ENCODE measurements around the gene LYST. TPM values are rescaled to one million over a fixed set of nuclear protein-coding genes. Genes with fewer than 3 reads are reported as not detected.

LYST gene
- total and polyA plus RNA-seq, 2 donors (not counting 3 experiments of a cell fraction or from before 2014, with no cell fraction given) = 3.1 to 9.6 TPM

GRCh38 chr1:235657269-235657668, 209.4 kb downstream of the LYST start:
- H3K4me2 ChIP-seq (ENCODE audit: insufficient read depth, low read length) = no peak overlapping the region
- H3K4me1 ChIP-seq (ENCODE audit: control insufficient read depth, extremely low read depth, insufficient read depth, low read length) = no peaks in the 10 kb centered on the region
- no TSS peak for BruUV-seq (replicated peaks)
- H3K36me3 ChIP-seq (ENCODE audit: control insufficient read depth in 2 of 2, extremely low read depth in 1 of 2, insufficient read depth in 2 of 2, low read length in 2 of 2) = no peaks in the 10 kb centered on the region
- no peak overlapping the region for H2AFZ ChIP-seq (ENCODE audit: low read depth, low read length)
- ChIA-PET POLR2A (no interaction called here), CTCF (interaction anchor here (0.6 to 1.4 kb wide), 3 partner anchors 16 to 315 kb away, joined by 3 to 6 read pairs (median 3); no protein-coding TSS in a partner anchor)
- dilution Hi-C loops (cut with MboI; ENCODE audit: extremely low pct_ligation_motif_present, low sequenced_read_pairs) (no loop called here), intact Hi-C loops (cut with micrococcal nuclease) (no loop called here)
- no peak overlapping the region for H3K27ac ChIP-seq (ENCODE audit: insufficient read depth, low read depth, low read length)
- peaks cover 7 to 16% of the 10 kb centered on the region in 2 experiments for H3K27me3 ChIP-seq (ENCODE audit: control insufficient read depth in 2 of 2, insufficient read depth in 2 of 2, low read length in 2 of 2)
- no peak overlapping the region for H3K4me3 ChIP-seq (replicated peaks in 1 of 3; ENCODE audit: insufficient read depth in 1 of 3, low read depth in 1 of 3, low read length in 3 of 3)
- no peak for TF ChIP-seq GATA2 (IDR thresholded peaks at IDR 0.05; ENCODE audit: insufficient read depth, insufficient read length, low read depth, low read length)
- TF ChIP-seq FOS (IDR thresholded peaks at IDR 0.05; ENCODE audit: borderline replicate concordance, insufficient read depth, low read length) = no peak
- no peak for TF ChIP-seq EZH2 (IDR thresholded peaks at IDR 0.05; ENCODE audit: borderline replicate concordance, low read depth, low read length, severe bottlenecking)
- TF ChIP-seq JUN (IDR thresholded peaks at IDR 0.05; ENCODE audit: borderline replicate concordance, insufficient read depth, insufficient read length, low read depth) = no peak
- TF ChIP-seq POLR2AphosphoS5 (IDR thresholded peaks at IDR 0.05; ENCODE audit: insufficient read depth, low read depth, low read length) = no peak
- TF ChIP-seq MYC (IDR thresholded peaks at IDR 0.05; ENCODE audit: low read depth, low read length) = no peak
- no peak for TF ChIP-seq POLR2A (IDR thresholded peaks at IDR 0.05; ENCODE audit: low read depth, low read length)
- TF ChIP-seq CTCF (IDR thresholded peaks at IDR 0.05; ENCODE audit: extremely low read depth in 1 of 2, insufficient read depth in 1 of 2, low read depth in 1 of 2, low read length in 2 of 2) = no peak
- TF ChIP-seq MAX (IDR thresholded peaks at IDR 0.05; ENCODE audit: insufficient read depth, insufficient read length) = no peak
- DNase-seq (ENCODE audit: low read depth, low spot score) (no peak), FAIRE-seq (no peak)
- H4K20me1 ChIP-seq (replicated peaks; ENCODE audit: control insufficient read depth, extremely low read depth, insufficient read depth, low read length) = no peaks in the 10 kb centered on the region
- no peaks in the 10 kb centered on the region for H3K79me2 ChIP-seq (ENCODE audit: control insufficient read depth, insufficient read depth, low read length)
- no peaks in the 10 kb centered on the region for H3K9me3 ChIP-seq (replicated peaks; ENCODE audit: control insufficient read depth, insufficient read depth, low read length)
- no peaks in the 10 kb centered on the region for H3K9me1 ChIP-seq (replicated peaks; ENCODE audit: control insufficient read depth, extremely low read depth, insufficient read depth, low read length)
- no peak overlapping the region for H3K9ac ChIP-seq (replicated peaks; ENCODE audit: extremely low read depth, insufficient read depth, low read length)
